Measurements from ENCODE around the gene RAB43.
A peak's percentile ranks its signal among the peaks of the same experiment; 100 is the strongest.

The RAB43 gene

DNA sequence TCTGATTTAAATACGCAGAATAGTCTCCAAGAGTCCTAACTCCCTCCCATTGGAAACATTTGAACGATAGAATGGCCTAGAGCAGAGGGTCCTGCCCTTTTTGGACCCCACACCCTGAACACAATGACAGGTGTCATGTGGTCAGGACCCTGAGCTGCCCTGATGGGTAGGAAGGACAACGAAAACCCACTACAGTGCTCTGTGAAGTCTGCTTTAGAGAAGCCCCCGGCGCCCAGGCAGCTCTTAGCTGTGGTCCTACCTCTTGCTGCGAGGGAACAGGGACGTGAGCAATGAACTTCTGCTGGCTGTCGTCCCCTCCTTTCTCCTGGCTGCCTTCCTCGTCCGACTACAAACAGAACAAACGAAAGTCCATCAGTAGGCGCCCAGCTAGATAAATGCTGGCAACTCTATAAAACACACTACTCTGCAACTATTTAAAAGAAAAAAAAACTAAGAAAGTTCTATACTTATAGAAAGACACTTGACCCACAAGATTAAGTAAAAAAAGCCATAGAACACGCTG lies 8.7 kb upstream of the RAB43 start:
- no peak overlapping the region for H3K4me3 ChIP-seq (ENCODE audit: low read length)
- DNase-seq (ENCODE audit: low read depth), result no peak
- TF ChIP-seq, protein P1, sequence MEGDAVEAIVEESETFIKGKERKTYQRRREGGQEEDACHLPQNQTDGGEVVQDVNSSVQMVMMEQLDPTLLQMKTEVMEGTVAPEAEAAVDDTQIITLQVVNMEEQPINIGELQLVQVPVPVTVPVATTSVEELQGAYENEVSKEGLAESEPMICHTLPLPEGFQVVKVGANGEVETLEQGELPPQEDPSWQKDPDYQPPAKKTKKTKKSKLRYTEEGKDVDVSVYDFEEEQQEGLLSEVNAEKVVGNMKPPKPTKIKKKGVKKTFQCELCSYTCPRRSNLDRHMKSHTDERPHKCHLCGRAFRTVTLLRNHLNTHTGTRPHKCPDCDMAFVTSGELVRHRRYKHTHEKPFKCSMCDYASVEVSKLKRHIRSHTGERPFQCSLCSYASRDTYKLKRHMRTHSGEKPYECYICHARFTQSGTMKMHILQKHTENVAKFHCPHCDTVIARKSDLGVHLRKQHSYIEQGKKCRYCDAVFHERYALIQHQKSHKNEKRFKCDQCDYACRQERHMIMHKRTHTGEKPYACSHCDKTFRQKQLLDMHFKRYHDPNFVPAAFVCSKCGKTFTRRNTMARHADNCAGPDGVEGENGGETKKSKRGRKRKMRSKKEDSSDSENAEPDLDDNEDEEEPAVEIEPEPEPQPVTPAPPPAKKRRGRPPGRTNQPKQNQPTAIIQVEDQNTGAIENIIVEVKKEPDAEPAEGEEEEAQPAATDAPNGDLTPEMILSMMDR (conservative IDR thresholded peaks at IDR 0.05; ENCODE audit: low read length), result no peak

DNA sequence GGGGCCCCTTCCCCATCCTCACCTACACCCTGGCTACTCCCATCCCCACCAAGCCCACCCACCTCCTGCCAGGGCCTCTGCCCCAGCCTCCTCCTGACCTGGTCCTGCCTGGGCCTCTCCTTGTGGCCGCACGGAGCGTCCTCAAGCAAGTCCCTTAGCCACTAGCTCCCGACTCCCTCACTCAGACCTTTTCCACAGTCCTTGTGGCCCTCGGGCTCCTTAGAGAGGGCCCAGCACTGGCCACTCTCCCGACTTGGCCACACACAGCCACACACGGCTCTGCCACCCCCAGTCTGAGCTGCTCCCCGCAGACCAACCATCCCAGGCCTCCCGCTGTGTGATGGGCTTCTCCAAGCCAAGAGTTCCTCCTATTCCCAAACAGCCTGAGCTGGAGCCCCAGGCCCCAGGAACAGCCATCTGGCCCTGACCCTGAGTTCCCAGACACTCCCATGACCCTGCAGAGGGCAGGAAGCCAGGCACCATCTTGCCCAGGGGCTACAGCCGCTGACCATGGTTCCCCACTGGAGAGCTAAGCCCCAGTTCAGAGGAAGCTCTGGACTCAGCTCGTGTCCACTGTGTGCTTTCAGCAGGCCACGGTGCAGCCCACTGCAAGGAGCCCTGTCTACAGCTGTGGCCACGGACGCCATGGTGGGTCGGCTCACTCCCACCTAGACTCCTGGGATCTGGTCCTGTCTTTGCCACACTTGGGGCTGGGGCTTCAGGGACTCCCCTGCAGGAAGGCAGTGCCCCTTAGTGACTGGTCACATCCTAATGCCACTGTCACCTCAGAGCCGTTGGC lies 7.0 kb upstream of the RAB43 start:
- TF ChIP-seq, protein P1 (conservative IDR thresholded peaks at IDR 0.05; ENCODE audit: low read length), result no peak
- no peak for DNase-seq (ENCODE audit: low read depth)
- no peak overlapping the region for H3K4me3 ChIP-seq (ENCODE audit: low read length)

DNA sequence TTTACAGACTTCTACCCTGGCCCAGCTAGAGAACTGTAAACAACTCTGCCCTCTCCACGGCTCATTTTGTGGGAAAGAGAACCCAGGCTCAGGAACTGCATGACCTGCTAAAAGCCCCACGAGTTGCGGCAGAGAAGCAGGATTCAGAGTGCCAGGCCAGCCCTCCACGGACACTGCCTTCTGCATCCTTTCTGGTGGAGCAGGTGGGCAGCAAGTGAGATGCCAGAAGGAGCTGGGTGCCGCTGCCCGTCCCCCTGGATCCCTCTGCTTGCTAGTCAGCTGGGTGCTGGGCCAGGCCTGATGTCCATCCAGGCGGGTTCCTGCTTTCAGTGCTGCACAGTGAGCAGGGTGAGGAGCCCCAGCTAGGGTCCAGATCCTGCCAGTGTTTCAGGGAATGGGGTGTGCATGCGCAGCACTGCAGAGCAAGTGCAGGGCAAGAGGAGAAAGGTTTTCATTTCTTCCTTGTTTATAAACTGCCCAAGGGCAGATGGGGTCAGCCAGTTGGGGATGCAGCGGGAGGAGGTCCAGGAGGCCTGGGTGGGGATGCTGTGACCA lies 5.2 kb upstream of the RAB43 start:
- TF ChIP-seq, protein P1 (conservative IDR thresholded peaks at IDR 0.05; ENCODE audit: low read length), result no peak
- no peak for DNase-seq (ENCODE audit: low read depth)
- H3K4me3 ChIP-seq (ENCODE audit: low read length), result no peak overlapping the region

DNA sequence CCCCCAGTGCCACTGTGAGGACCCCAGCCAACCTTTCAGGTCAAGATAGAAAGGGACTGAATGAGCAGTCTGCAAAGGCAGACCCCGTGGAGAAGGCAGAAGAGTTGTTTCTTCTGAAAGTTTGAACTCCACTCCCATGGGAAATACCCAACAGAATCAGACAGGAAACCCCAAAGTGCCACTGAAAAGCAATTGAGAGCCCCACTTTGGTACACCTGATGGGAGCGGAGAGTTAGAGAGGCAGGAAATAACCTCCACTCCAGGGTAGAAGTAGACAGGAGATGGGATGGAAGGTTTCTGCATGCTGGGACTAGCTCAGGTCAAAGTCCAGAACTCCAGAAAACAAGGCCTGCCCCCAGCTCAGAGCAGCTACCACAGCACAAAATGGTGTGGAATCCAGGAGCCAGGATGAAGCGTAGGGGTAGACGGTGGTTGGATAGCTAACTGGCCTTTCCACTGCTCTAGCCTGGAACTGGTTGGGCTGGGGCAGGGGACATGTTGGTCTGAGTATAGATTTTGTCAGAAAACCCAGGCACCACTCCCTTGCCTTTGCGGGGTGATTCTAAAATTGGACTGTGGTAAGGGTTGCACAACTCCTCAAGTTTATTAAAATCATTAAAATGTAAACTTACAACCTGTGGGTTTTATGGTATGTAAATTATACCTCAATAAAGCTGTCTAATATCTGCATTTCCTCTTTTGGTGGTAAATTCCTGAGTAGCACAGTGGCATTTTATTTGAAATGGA lies 1.9 kb upstream of the RAB43 start:
- DNase-seq (ENCODE audit: low read depth), result peak; percentile 67
- H3K4me3 ChIP-seq (ENCODE audit: low read length), result no peak overlapping the region
- TF ChIP-seq, protein P1 (conservative IDR thresholded peaks at IDR 0.05; ENCODE audit: low read length), result no peak

DNA sequence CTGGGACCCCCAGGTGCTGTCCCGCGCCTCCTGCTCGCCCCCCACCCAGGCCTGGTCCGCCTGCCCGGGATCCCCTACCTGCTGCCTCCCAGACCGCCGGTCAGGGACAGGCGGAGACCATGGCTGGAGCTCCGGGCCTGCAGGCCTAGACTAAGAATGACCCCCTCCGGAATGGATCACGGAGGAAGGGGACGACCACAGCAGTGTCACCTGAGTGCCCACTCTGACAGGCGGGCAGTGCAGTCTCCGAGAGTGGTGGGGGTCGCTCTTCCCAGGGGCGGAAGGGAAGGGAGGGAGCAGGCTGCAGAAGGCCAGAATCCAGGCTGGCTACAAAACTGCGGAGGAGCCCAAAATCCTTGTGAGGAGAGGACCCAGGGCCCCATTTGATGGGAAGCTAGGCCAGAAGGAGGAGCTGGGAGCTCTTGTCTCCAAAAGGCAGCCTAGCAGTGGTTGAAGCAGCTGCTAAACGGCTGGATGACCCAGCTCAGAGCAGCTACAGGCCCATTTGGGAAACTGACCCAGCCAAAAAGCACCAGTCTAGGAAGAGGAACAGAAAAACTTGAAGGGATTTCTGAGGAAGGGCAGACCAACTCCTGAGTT lies 908 bp upstream of the RAB43 start:
- TF ChIP-seq, protein P1 (conservative IDR thresholded peaks at IDR 0.05; ENCODE audit: low read length), result no peak
- H3K4me3 ChIP-seq (ENCODE audit: low read length), result no peak overlapping the region
- DNase-seq (ENCODE audit: low read depth), result peak; percentile 17

DNA sequence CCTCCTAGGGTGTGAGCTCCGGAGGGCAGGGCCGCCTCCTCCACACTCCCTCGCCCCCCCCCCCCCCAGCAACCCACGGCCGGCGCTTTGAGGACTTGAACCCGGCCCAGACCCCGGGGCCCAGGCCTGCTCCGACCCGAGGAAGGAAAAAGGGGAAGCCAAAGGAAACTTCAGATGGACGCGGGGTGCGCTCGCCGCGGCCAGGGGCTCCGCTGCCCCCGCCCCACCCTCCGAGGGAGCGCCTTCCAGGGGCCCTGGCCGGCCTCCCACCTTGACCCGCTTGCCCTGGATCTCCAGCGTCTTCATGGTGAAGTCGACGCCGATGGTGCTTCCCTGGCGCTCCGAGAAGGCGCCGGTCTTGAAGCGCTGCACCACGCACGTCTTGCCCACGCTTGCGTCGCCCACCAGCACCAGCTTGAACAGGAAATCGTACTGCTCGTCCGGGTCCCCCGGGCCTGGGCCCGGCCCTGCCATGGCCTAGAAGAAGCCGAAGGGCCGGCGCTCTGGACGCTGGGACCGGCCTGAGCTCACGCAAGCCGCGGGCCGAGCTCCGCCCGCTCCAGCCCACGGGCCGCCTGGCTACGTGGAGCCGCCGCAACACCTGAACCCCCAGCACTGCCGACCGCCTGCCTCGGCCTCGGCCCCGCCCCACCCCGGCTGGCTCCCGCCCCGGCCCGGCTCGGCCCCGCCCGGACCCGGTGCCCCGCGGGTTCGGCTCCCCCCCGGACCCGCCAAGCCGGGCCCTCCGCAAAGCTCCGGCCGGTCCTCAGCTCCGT lies 400 bp downstream of the RAB43 start:
- no peak for DNase-seq (ENCODE audit: low read depth)

More for the DNA sequence above, 400 bp downstream of the RAB43 start:
- TF ChIP-seq, protein P1 (conservative IDR thresholded peaks at IDR 0.05; ENCODE audit: low read length), result no peak
- peak overlapping the region; percentile 87 for H3K4me3 ChIP-seq (ENCODE audit: low read length)

Measured in AG10803 (cell line).